Measurements from ENCODE around the gene OASL. TPM values are rescaled to one million over a fixed set of nuclear protein-coding genes. Genes with fewer than 3 reads are reported as not detected.
"Not testable (repeated sequence)": the region's sequence is repeated elsewhere in the genome, so short reads cannot be mapped to it uniquely, and the experiment has no call there.

OASL gene
- polyA plus RNA-seq, 1 donor = not detected

DNA sequence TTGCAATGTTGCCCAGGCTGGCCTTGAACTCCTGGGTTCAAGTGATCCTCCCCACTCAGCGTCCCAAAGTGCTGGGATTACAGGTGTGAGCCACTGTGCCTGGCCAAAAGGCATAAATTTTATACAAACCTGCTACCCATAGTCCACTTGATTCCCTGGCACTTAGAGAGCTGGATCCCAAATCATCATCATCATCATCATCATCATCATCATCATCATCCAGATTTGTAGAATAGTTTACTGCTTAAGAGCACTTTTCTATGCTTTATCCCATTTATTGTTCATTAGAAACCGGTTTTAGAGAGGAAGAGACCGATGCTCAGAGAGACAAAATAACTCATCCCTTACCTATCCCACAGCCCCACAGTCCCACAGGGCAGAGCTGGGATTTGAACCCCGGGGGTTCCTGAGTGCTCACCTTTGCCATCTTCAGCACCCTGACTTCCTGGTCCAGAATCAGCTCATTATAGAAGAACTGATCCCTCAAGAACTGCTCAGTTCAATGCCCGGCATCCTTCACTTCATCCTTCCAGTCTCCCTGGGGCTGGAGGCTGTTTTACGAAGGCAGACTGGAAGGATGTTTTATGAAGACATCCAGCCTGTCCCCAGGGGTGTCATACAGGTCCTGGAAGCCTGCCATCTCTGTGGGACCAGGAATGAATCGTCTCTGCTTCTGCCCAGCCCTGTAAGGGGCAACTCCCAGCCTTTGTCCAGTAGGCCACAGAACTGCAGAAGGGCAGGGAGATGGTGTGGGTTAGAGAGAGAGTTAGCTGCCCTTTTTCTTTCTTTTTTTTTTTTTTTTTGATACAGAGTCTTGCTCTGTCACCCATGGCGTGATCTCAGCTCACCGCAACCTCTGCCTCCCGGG lies 20.2 kb upstream of the OASL start:
- no peak for DNase-seq (ENCODE audit: low read depth)

GRCh38 chr12:121057794-121058193 lies 18.7 kb upstream of the OASL start:
- DNase-seq (ENCODE audit: low read depth) = no peak

DNA sequence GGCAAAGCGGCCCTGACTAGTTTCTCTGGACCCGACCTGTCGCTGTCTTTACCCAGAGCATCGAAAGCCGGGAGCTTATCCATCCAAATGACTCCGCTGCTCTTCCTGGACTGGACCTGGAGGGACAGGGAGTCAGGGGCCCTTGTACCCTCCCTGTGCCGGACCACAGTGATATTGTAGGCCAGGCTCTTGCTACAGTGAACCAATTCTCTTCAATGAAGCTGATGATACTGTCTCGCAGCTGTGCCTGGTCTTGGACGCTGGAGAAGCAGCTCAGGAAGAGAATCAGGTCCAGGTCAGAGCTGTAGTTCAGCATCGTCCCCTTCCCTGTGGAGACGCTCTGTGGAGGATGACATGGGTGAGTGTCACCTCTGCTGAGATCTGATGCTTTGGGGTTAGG lies 14.7 kb upstream of the OASL start:
- DNase-seq (ENCODE audit: low read depth) = no peak

DNA sequence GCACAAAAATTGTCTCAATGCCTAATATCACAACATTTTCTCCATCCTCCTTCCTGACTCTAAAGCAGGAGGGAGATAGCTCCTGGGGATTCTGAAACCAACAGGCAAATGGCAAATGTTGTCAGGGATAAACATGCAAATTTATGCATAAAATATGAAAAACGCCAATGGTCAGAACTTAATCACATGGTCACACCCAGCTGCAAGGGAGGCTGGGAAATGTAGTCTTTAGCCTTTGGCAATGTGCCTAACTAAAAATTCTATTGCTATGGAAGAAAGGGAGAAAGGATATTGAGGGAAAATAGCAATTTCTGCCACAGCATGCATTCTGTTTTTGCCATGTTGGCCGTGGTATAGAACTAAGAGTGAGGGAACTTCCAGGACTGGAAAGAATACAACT lies 11.7 kb upstream of the OASL start:
- no peak for DNase-seq (ENCODE audit: low read depth)

DNA sequence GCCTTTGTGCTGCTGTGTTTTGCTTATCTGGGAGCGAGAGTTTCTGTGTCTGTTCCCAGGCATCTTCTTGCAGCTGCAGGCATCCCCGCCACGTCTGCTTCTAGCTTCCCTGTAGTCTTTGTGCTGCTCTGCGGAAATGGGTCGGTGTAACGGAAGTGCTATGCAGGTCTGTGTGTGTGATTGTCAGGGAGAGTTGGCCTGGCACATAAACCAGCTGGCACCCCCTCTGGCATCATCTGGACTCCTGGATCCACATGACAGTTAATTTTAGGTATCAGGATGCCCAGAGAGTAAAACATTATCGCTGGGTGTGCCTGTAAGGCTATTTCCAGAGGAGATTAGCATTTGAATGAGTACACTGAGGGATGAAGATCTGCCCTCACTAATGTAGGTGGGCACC lies 9.4 kb upstream of the OASL start:
- DNase-seq (ENCODE audit: low read depth) = no peak

GRCh38 chr12:121047400-121047799 lies 8.4 kb upstream of the OASL start:
- DNase-seq (ENCODE audit: low read depth) = not testable (repeated sequence)

DNA sequence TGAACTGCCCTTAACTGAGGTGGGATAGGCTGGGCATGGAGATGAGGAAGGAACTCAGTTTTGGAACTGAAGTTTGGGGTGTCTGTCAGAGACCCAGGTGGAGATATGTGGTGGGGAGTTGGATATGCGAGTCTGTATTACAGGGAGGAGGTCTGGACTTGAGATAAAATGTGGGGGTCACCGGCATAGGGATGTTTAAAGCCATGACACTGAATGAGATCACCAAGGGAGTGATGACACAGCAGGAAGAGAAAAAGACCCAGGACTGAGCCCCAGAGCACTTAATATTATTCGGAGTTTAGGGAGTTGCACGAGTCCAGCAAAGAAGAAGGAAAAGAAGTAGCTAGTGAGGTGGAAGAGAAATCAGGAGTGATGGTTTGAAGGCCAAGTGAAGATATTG lies 4.0 kb upstream of the OASL start:
- no peak for DNase-seq (ENCODE audit: low read depth)

DNA sequence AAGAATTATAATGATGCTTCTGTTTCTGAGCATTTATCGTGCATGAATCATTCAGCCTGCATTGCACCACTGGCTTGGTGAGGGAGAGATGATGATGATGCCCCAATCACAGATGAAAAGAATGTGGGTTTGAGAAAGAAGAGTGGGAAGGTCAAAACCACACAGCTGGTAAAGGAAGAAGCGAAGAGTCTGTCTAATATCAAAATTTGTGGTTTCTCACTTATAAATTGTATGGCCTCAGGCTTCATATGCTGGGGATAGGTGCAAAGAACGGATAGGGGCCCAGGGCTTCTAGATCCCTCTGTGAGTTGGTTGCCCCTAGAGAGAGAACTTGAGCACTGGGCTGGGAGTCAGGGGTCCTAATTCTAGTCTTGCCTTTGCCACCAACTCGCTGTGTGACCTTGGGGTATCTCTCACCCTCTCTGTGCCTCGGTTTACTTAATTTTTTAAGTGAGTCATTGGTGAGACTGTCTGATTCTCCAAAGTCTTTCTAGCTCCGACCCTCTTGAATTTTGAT lies 2.2 kb downstream of the OASL start:
- no peak for DNase-seq (ENCODE audit: low read depth)

- DNase-seq (ENCODE audit: low read depth) = no peak
Observed at GRCh38 chr12:121034616-121035305, 4.3 kb downstream of the OASL start.

- no peak for DNase-seq (ENCODE audit: low read depth)
Observed at GRCh38 chr12:121033625-121034349, 5.3 kb downstream of the OASL start.

DNA sequence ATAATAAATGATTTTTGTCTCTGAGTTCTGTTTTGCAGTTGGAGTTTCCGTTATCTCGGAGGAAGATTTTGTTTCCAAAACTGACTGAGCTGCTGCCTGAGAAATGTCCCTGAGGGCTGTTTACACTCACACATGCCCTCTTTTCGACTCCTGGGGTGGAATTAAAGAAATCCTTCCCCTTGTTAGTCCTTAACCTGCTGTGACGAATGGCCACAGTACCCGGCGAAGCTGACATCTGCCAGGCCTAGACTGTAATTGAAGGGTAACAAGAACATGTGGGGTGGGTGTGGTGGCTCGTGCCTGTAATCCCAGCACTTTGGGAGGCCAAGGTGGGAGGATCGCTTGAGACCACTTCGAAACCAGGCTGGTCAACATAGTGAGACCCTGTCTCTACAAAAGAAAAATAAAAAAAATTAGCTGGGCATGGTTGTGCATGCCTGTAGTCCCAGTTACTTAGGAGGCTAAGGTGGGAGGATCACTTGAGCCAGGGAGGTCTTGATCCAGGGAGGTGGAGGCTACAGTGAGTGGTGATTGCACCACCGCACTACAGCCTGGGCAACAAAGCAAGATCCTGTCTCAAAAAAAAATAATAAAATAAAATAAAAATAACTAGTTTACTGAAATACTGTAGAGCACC lies 8.4 kb downstream of the OASL start:
- no peak for DNase-seq (ENCODE audit: low read depth)

GRCh38 chr12:121026274-121027045 lies 12.6 kb downstream of the OASL start:
- no peak for DNase-seq (ENCODE audit: low read depth)

GRCh38 chr12:121025442-121026226 lies 13.4 kb downstream of the OASL start:
- no peak for DNase-seq (ENCODE audit: low read depth)

- DNase-seq (ENCODE audit: low read depth) = no peak
Observed at GRCh38 chr12:121023799-121024198, 15.2 kb downstream of the OASL start.

- no peak for DNase-seq (ENCODE audit: low read depth)
Observed at GRCh38 chr12:121022713-121023112, 16.3 kb downstream of the OASL start.

DNA sequence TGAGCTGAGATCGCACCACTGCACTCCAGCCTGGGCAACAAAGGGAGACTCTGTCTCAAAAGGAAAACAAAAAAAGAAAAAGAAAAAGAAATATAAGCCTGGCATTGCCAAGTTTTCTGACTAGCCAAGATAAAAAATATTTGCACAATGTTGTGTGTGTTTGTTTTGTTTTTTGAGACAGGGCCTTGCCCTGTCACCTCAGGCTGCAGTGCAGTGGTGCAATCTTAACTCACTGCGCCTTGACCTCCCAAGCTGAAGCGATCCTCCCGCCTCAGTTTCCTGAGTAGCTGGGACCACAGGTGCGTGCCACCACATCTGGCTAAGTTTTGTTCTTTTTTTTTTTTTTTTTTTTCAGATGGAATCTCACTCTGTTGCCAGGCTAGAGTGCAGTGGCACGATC lies 17.3 kb downstream of the OASL start:
- no peak for DNase-seq (ENCODE audit: low read depth)

- no peak for DNase-seq (ENCODE audit: low read depth)
Observed at GRCh38 chr12:121018860-121019617, 20.0 kb downstream of the OASL start.

GRCh38 chr12:121017966-121018491 lies 21.0 kb downstream of the OASL start:
- DNase-seq (ENCODE audit: low read depth) = no peak

All from forelimb muscle (tissue), 1 donor.